Ascending aorta (tissue), 2 donors: ENCODE results near the gene EVX2. TPM values are rescaled to one million over a fixed set of nuclear protein-coding genes. Genes with fewer than 3 reads are reported as not detected.

ENCODE experiments used
- DNase-seq, 2 donors: peaks; one replicate each; pipeline ENCODE4 v3.0.0-alpha.2; 2019; ENCODE audit warnings: low spot score in 2 of 2
- H3K27ac ChIP-seq, 2 donors: fragments of 200-600 bp; sonication (generic); one replicate each; pipeline ENCODE4 v1.5.1; 2016 to 2017; ENCODE audit warnings: mild to moderate bottlenecking in 1 of 2
- H3K27me3 ChIP-seq: fragments of 200-600 bp; sonication (generic); one replicate; pipeline ENCODE4 v1.5.1; 2017
- H3K36me3 ChIP-seq, 2 donors: fragments of 200-600 bp; sonication (generic); one replicate each; pipeline ENCODE4 v1.5.1; 2016
- H3K4me1 ChIP-seq, 2 donors: fragments of 200-600 bp; sonication (generic); one replicate each; pipeline ENCODE4 v1.5.1; 2016 to 2017; ENCODE audit warnings: mild to moderate bottlenecking in 1 of 2
- H3K4me3 ChIP-seq, 2 donors: fragments of 200-600 bp; sonication (generic); one replicate each; pipeline ENCODE4 v1.5.1; 2016 to 2017; ENCODE audit warnings: mild to moderate bottlenecking in 1 of 2
- H3K9me3 ChIP-seq, 2 donors: fragments of 200-600 bp; sonication (generic); one replicate each; pipeline ENCODE4 v1.5.1; 2016
- intact Hi-C: fragments of 100-400 bp; cut with DNase I; formaldehyde crosslinking; loops from one replicate; pipeline ENCODE4 v1.15.1; 2023
- total RNA-seq: library from RNA; depleted of rRNA; stranded (reverse); fragments of >200 nt; gene quantifications from one replicate; pipeline ENCODE4 v1.1.0, GENCODE V29; 2016
- TF ChIP-seq, protein P1 (sequence below), 3 experiments: fragments of 200-600 bp in 2 of 3; fragments of 450-650 bp in 1 of 3; sonication (generic) in 2 of 3; IDR thresholded peaks; one replicate each; pipeline ENCODE4 v1.5.1; 2016 to 2019; ENCODE audit warnings: antibody characterized with exemption in 3 of 3, mild to moderate bottlenecking in 1 of 3, moderate library complexity in 1 of 3

Gene EVX2
- total RNA-seq, 1 donor from 2014 or later: not detected

DNA sequence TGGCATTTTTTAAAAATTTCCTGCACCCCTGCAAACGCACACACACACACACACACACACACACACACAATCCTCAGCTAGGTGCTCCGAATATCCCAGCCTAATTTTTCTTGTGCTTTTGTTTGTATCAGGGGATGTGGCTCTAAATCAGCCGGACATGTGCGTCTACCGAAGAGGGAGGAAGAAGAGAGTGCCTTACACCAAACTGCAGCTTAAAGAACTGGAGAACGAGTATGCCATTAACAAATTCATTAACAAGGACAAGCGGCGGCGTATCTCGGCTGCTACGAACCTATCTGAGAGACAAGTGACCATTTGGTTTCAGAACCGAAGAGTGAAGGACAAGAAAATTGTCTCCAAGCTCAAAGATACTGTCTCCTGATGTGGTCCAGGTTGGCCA, 10.6 kb upstream of the EVX2 start:
- H3K4me3 ChIP-seq: no peak overlapping the region
- TF ChIP-seq, protein P1, sequence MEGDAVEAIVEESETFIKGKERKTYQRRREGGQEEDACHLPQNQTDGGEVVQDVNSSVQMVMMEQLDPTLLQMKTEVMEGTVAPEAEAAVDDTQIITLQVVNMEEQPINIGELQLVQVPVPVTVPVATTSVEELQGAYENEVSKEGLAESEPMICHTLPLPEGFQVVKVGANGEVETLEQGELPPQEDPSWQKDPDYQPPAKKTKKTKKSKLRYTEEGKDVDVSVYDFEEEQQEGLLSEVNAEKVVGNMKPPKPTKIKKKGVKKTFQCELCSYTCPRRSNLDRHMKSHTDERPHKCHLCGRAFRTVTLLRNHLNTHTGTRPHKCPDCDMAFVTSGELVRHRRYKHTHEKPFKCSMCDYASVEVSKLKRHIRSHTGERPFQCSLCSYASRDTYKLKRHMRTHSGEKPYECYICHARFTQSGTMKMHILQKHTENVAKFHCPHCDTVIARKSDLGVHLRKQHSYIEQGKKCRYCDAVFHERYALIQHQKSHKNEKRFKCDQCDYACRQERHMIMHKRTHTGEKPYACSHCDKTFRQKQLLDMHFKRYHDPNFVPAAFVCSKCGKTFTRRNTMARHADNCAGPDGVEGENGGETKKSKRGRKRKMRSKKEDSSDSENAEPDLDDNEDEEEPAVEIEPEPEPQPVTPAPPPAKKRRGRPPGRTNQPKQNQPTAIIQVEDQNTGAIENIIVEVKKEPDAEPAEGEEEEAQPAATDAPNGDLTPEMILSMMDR (IDR thresholded peaks at IDR 0.05): no peak
- no peaks in the 10 kb centered on the region for H3K36me3 ChIP-seq
- H3K4me1 ChIP-seq: peaks cover 18 to 19% of the 10 kb centered on the region in 2 donors
- DNase-seq: no peak
- peaks cover 73% of the 10 kb centered on the region for H3K27me3 ChIP-seq
- no peaks in the 10 kb centered on the region for H3K9me3 ChIP-seq
- intact Hi-C loops: loop anchor here (5.0 to 10.0 kb wide), 3 partner anchors 727 to 1760 kb away; partner anchors contain the start of gene SP9
- H3K27ac ChIP-seq: no peak overlapping the region

DNA sequence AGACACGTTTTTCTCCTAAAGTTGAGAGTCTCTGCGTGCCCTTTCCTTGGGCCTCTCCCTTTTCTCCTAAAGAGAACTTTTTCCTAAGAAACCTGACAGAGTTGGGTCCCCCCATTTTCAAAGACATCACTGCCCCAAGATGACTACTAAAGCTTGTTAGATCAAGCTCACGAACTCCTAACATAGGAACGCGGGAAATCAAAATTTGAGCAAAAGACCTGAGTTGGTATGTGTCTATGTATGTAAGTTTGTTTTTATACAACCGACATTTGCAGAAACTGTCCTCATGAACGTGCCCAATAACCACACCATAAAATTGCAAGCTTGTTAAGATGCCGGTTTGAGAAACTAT, 10.1 kb upstream of the EVX2 start:
- H3K27ac ChIP-seq: no peak overlapping the region
- no peaks in the 10 kb centered on the region for H3K9me3 ChIP-seq
- peaks cover 18 to 19% of the 10 kb centered on the region in 2 donors for H3K4me1 ChIP-seq
- intact Hi-C loops: loop anchor here (5.0 to 10.0 kb wide), 3 partner anchors 727 to 1759 kb away; partner anchors contain the start of gene SP9
- no peaks in the 10 kb centered on the region for H3K36me3 ChIP-seq
- no peak overlapping the region for H3K4me3 ChIP-seq
- TF ChIP-seq, protein P1 (IDR thresholded peaks at IDR 0.05): no peak
- DNase-seq: no peak
- peaks cover 68% of the 10 kb centered on the region for H3K27me3 ChIP-seq

DNA sequence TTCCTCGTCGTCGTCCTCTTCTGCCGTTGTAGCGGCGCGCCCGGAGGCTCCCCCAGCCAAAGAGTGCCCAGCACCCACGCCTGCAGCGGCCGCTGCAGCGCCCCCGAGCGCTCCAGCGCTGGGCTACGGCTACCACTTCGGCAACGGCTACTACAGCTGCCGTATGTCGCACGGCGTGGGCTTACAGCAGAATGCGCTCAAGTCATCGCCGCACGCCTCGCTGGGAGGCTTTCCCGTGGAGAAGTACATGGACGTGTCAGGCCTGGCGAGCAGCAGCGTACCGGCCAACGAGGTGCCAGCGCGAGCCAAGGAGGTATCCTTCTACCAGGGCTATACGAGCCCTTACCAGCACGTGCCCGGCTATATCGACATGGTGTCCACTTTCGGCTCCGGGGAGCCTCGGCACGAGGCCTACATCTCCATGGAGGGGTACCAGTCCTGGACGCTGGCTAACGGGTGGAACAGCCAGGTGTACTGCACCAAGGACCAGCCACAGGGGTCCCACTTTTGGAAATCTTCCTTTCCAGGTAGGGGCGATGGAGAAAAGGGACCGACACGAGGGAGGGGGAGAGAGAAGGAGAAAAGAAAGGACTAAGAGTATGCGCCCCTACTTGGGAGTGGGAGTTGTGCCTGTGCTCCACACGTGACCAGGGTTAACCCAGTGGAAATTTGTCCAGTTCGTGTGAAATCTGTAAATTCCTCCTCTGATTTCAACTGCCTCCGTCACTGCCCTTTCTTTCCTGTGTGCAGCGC, 9.6 kb upstream of the EVX2 start:
- Histone ChIP-seq H3K9me3 (no peaks in the 10 kb centered on the region), H3K36me3 (no peaks in the 10 kb centered on the region), H3K27me3 (peaks cover 63% of the 10 kb centered on the region), H3K4me1 (peaks cover 18 to 19% of the 10 kb centered on the region in 2 donors), H3K4me3 (peak overlapping the region; percentile 47 to 51), H3K27ac (no peak overlapping the region)
- TF ChIP-seq, protein P1 (IDR thresholded peaks at IDR 0.05): no peak
- intact Hi-C loops: loop anchor here (5.0 to 10.0 kb wide), 3 partner anchors 726 to 1759 kb away; partner anchors contain the start of gene SP9
- DNase-seq: peak in 1 of 2 donors; percentile 46

DNA sequence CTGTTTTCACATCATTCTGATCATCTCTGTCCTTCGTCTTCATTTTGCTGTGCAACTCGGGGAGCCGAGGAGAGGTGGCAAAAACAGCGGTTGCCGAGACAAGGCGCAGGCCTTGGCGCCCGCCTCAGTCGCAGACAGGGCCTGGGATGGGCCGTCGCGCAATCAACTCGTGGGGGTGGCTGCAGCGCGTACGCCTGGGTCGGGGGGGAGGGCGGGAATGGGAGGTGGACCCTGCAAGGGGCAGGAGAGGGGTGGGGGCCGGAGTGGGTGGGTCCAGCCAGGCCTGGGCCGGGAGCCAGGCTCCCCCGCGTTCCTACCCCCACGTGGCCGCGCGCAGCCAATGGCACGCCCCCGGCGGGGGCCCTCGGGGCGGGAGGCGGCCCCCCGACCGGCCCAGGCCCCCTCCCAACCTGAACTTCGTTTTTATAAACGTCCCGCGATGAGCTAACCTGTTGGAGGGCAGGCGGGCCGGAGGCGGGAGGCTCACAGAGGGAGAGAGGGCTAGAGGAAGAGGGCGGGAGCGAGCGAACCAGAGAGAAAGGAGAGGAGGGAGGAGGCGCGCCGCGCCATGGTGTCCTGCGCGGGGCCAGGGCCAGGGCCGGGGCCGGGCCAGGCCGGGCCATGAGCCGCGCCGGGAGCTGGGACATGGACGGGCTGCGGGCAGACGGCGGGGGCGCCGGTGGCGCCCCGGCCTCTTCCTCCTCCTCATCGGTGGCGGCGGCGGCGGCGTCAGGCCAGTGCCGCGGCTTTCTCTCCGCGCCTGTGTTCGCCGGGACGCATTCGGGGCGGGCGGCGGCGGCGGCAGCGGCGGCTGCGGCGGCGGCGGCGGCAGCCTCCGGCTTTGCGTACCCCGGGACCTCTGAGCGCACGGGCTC, 8.7 kb upstream of the EVX2 start, which contains the start of gene HOXD13:
Gene HOXD13, plus strand, starts transcription at position 452 of the 875 bp plus-strand sequence. Its CDS starts 170 bp downstream, at position 622.
- Histone ChIP-seq H3K9me3 (no peaks in the 10 kb centered on the region), H3K4me1 (peaks cover 15% of the 10 kb centered on the region in 2 donors), H3K27ac (no peak within 1 kb of the TSS), H3K36me3 (no peaks in the 10 kb centered on the region), H3K4me3 (peak within 1 kb of the TSS; percentile 47 to 51), H3K27me3 (peaks cover 63% of the 10 kb centered on the region)
- intact Hi-C loops: loop anchor here (5.0 to 10.0 kb wide), 3 partner anchors 725 to 1758 kb away; partner anchors contain the start of gene SP9
- DNase-seq: peak in 1 of 2 donors; percentile 58
- TF ChIP-seq, protein P1 (IDR thresholded peaks at IDR 0.05): no peak
